Epithelial cell of esophagus (primary cell): ENCODE data around the gene TTC24.

ENCODE experiments used
- DNase-seq: peaks from one replicate; pipeline ENCODE4 v3.0.0; 2010; ENCODE audit warnings: low read depth
- H3K4me3 ChIP-seq: 2 replicates; pipeline ENCODE4 v1.5.1; 2011; ENCODE audit warnings: mild to moderate bottlenecking, low read length, control low read depth
- CTCF ChIP-seq: IDR thresholded peaks from 2 replicates; pipeline ENCODE4 v1.5.1; 2011; ENCODE audit warnings: low read depth, mild to moderate bottlenecking, low read length, control low read depth, inconsistent platforms; ENCODE audit not compliant: insufficient read depth; ENCODE audit errors: missing control alignments

Gene TTC24

GRCh38 chr1:156565519-156565918 lies 14.0 kb upstream of the TTC24 start:
- DNase-seq, result no peak
- no peak overlapping the region for H3K4me3 ChIP-seq
- TF ChIP-seq CTCF, result no peak

- no peak overlapping the region for H3K4me3 ChIP-seq
- TF ChIP-seq CTCF, result no peak
- no peak for DNase-seq
Observed at GRCh38 chr1:156566436-156566835, 13.1 kb upstream of the TTC24 start.

GRCh38 chr1:156571261-156571852 lies 8.2 kb upstream of the TTC24 start:
- H3K4me3 ChIP-seq, result peak overlapping the region; percentile 65
- TF ChIP-seq CTCF, result no peak
- peak; percentile 89 for DNase-seq

GRCh38 chr1:156571919-156572662 lies 7.4 kb upstream of the TTC24 start, which contains the start of gene IQGAP3:
TSS of gene IQGAP3 (minus strand) at chr1:156572565. CDS start at chr1:156572529, 36 bp downstream.
- no peak for TF ChIP-seq CTCF

GRCh38 chr1:156572663-156573018 lies 6.9 kb upstream of the TTC24 start:
- no peak for TF ChIP-seq CTCF
- DNase-seq, result no peak
- peak overlapping the region; percentile 65 for H3K4me3 ChIP-seq

More at GRCh38 chr1:156571919-156572662, 7.4 kb upstream of the TTC24 start, which contains the start of gene IQGAP3:
- peak within 1 kb of the TSS; percentile 65 for H3K4me3 ChIP-seq
- peak; percentile 90 for DNase-seq

GRCh38 chr1:156574039-156574633 lies 5.4 kb upstream of the TTC24 start:
- no peak for DNase-seq
- H3K4me3 ChIP-seq, result no peak overlapping the region
- no peak for TF ChIP-seq CTCF
